ENCODE results near the gene CARS1. TPM values are rescaled to one million over a fixed set of nuclear protein-coding genes. Genes with fewer than 3 reads are reported as not detected.

CARS1 gene
- total and polyA plus RNA-seq, 2 donors (not counting 1 experiment from before 2014, with no cell fraction given), result 31.3 to 49.5 TPM

DNA sequence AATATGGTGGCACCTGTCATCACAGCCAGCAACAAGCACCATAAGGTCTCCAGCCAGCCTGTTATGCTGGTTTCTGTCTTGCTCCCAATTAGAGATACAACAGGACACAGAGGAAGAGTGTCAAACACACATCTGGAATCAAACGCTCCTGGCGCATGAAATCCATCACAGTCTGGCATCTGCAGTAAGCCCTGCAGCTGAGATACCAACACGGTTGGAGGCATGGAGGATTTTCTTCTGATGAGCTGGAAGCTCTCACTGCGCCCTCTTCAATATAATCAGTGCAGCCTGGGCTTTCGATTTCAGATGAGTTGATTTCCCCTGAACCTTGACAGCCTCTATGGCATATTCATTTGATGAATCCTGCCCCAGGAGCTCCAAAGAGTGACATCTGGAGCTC lies 27.8 kb upstream of the CARS1 start:
- Histone ChIP-seq H3K27ac (ENCODE audit: low read length in 2 of 2) (no peak overlapping the region), H4K20me1 (ENCODE audit: control insufficient read depth, insufficient read depth, low read length, poor library complexity, severe bottlenecking) (no peaks in the 10 kb centered on the region), H3K4me1 (ENCODE audit: control insufficient read depth in 2 of 2, insufficient read depth in 2 of 2, low read length in 2 of 2) (no peaks in the 10 kb centered on the region), H3K4me2 (replicated peaks; ENCODE audit: low read depth, low read length, poor library complexity, severe bottlenecking) (no peak overlapping the region), H3K79me2 (ENCODE audit: control insufficient read depth, insufficient read depth, low read length) (no peaks in the 10 kb centered on the region), H2AFZ (ENCODE audit: insufficient read depth, low read depth, low read length, poor library complexity, severe bottlenecking) (no peak overlapping the region), H3K36me3 (replicated peaks in 1 of 2; ENCODE audit: control extremely low read depth in 1 of 2, control insufficient read depth in 1 of 2, extremely low read depth in 1 of 2, insufficient read depth in 2 of 2, low read length in 1 of 2) (no peaks in the 10 kb centered on the region), H3K9ac (ENCODE audit: low read length) (no peak overlapping the region), H3K27me3 (replicated peaks in 1 of 4; ENCODE audit: control extremely low read depth in 1 of 4, control insufficient read depth in 3 of 4, insufficient read depth in 4 of 4, low read length in 3 of 4) (no peaks in the 10 kb centered on the region), H3K9me3 (ENCODE audit: control extremely low read depth in 1 of 3, control insufficient read depth in 2 of 3, insufficient read depth in 1 of 3, low read length in 2 of 3) (no peaks in the 10 kb centered on the region), H3K4me3 (ENCODE audit: control extremely low read depth in 1 of 5, extremely low read depth in 1 of 5, insufficient read depth in 1 of 5, low read depth in 2 of 5, low read length in 4 of 5) (no peak overlapping the region)
- intact Hi-C loops (cut with micrococcal nuclease), result no loop called here
- Mint-ChIP-seq H3K9me3 (ENCODE audit: insufficient read depth) (no peaks in the 10 kb centered on the region), H3K4me1 (no peaks in the 10 kb centered on the region), H3K4me3 (no peak overlapping the region), H3K27me3 (peaks cover 4% of the 10 kb centered on the region), H3K27ac (no peak overlapping the region)
- CTCF ChIA-PET, result interaction anchor here (1.9 kb wide), 1 partner anchor 552 kb away, joined by 5 read pairs; no protein-coding TSS in a partner anchor
- 96% methylated on average over 4 of the region's 5 CpGs for WGBS (ENCODE audit: insufficient coverage)
- POLR2A ChIA-PET, result no interaction called here
- ATAC-seq (ENCODE audit: low read depth), result no peak
- no peak for DNase-seq
- no peak for TF ChIP-seq EZH2 (IDR thresholded peaks at IDR 0.05; ENCODE audit: borderline replicate concordance, insufficient read depth, low read depth, low read length, poor library complexity, severe bottlenecking)
- TF ChIP-seq, protein P1, sequence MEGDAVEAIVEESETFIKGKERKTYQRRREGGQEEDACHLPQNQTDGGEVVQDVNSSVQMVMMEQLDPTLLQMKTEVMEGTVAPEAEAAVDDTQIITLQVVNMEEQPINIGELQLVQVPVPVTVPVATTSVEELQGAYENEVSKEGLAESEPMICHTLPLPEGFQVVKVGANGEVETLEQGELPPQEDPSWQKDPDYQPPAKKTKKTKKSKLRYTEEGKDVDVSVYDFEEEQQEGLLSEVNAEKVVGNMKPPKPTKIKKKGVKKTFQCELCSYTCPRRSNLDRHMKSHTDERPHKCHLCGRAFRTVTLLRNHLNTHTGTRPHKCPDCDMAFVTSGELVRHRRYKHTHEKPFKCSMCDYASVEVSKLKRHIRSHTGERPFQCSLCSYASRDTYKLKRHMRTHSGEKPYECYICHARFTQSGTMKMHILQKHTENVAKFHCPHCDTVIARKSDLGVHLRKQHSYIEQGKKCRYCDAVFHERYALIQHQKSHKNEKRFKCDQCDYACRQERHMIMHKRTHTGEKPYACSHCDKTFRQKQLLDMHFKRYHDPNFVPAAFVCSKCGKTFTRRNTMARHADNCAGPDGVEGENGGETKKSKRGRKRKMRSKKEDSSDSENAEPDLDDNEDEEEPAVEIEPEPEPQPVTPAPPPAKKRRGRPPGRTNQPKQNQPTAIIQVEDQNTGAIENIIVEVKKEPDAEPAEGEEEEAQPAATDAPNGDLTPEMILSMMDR (IDR thresholded peaks at IDR 0.05), result no peak

DNA sequence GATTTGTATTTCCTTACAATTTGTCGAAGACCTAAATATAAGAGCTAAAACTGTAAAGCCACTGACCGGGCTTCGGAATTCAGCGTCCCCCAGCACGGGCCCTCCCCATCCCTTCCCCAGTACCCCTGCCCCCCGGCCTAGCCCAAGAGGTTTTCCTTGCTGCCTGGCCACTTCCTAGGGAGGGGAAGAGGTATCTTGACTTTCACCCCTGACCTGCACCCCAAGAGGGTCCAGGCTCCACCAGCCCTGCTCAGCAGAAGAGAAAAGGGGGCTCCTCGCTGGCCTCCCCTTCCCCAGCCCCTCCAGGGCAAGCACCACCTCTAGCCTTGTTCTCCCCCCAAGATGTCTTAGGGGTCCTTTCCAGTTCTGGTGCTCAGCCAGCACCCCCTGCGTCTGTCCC lies 26.1 kb upstream of the CARS1 start:
- no peaks in the 10 kb centered on the region for H4K20me1 ChIP-seq (ENCODE audit: control insufficient read depth, insufficient read depth, low read length, poor library complexity, severe bottlenecking)
- ChIA-PET POLR2A (no interaction called here), CTCF (no interaction called here)
- Mint-ChIP-seq H3K4me1 (no peaks in the 10 kb centered on the region), H3K27me3 (peaks cover under 1% of the 10 kb centered on the region), H3K4me3 (no peak overlapping the region), H3K9me3 (ENCODE audit: insufficient read depth) (no peaks in the 10 kb centered on the region), H3K27ac (no peak overlapping the region)
- no peak overlapping the region for H3K4me3 ChIP-seq (ENCODE audit: control extremely low read depth in 1 of 5, extremely low read depth in 1 of 5, insufficient read depth in 1 of 5, low read depth in 2 of 5, low read length in 4 of 5)
- H2AFZ ChIP-seq (ENCODE audit: insufficient read depth, low read depth, low read length, poor library complexity, severe bottlenecking), result no peak overlapping the region
- H3K27ac ChIP-seq (ENCODE audit: low read length in 2 of 2), result no peak overlapping the region
- no peaks in the 10 kb centered on the region for H3K4me1 ChIP-seq (ENCODE audit: control insufficient read depth in 2 of 2, insufficient read depth in 2 of 2, low read length in 2 of 2)
- DNase-seq, result no peak
- H3K36me3 ChIP-seq (replicated peaks in 1 of 2; ENCODE audit: control extremely low read depth in 1 of 2, control insufficient read depth in 1 of 2, extremely low read depth in 1 of 2, insufficient read depth in 2 of 2, low read length in 1 of 2), result no peaks in the 10 kb centered on the region
- TF ChIP-seq, protein P1 (IDR thresholded peaks at IDR 0.05), result no peak
- TF ChIP-seq EZH2 (IDR thresholded peaks at IDR 0.05; ENCODE audit: borderline replicate concordance, insufficient read depth, low read depth, low read length, poor library complexity, severe bottlenecking), result no peak
- no peaks in the 10 kb centered on the region for H3K27me3 ChIP-seq (replicated peaks in 1 of 4; ENCODE audit: control extremely low read depth in 1 of 4, control insufficient read depth in 3 of 4, insufficient read depth in 4 of 4, low read length in 3 of 4)
- no peaks in the 10 kb centered on the region for H3K9me3 ChIP-seq (ENCODE audit: control extremely low read depth in 1 of 3, control insufficient read depth in 2 of 3, insufficient read depth in 1 of 3, low read length in 2 of 3)
- H3K79me2 ChIP-seq (ENCODE audit: control insufficient read depth, insufficient read depth, low read length), result no peaks in the 10 kb centered on the region
- intact Hi-C loops (cut with micrococcal nuclease), result no loop called here
- no CpG with 5 or more reads among the region's 8 CpGs for WGBS (ENCODE audit: insufficient coverage)
- no peak overlapping the region for H3K4me2 ChIP-seq (replicated peaks; ENCODE audit: low read depth, low read length, poor library complexity, severe bottlenecking)
- H3K9ac ChIP-seq (ENCODE audit: low read length), result no peak overlapping the region
- ATAC-seq (ENCODE audit: low read depth), result no peak

All from B cell (primary cell).